HepG2 (cell line): ENCODE data around the gene MTF1. TPM values are rescaled to one million over a fixed set of nuclear protein-coding genes. Genes with fewer than 3 reads are reported as not detected.

ENCODE experiments used
- ATAC-seq: fragments of 200-7000 bp; cut with Tn5 transposase; 3 replicates; pipeline ENCODE4 v1.9.1; 2020; ENCODE audit warnings: mild to moderate bottlenecking, moderate library complexity
- BruUV-seq: library from RNA; stranded (reverse); fragments of 400-500 nt; replicated peaks from 2 replicates; lab custom pipeline; 2021; lab: Mats Ljungman, UMichigan
- CTCF ChIA-PET: fragments of 300-600 bp; formaldehyde crosslinking; extraction: SDS; loops from one replicate; lab custom pipeline; 2021; ENCODE audit warnings: low total read pairs, inconsistent platforms, low intra/inter-chr PET ratio; lab: Yijun Ruan, JAX
- POLR2A ChIA-PET: fragments of 350-600 bp; sonication (Branson Sonifier 250); formaldehyde crosslinking; loops from one replicate; lab custom pipeline; 2020; ENCODE audit warnings: antibody characterized with exemption, inconsistent platforms; lab: Yijun Ruan, JAX
- DNase-seq: peaks from one replicate; pipeline ENCODE4 v3.0.0-alpha.2; 2015; ENCODE audit warnings: low spot score
- FAIRE-seq: peaks from 3 replicates; lab custom pipeline; 2011; peaks lifted over from hg19 to GRCh38; lab: Jason Lieb, UNC
- H2AFZ ChIP-seq: one replicate; pipeline ENCODE4 v1.6.1; 2011; ENCODE audit warnings: low read length, inconsistent platforms
- H3K27ac ChIP-seq: fragments of 300-600 bp; 3 replicates; pipeline ENCODE4 v1.8.0; 2011; ENCODE audit warnings: mixed run types, mild to moderate bottlenecking, mixed read lengths, low read length, inconsistent platforms; ENCODE audit not compliant: insufficient read depth; ENCODE audit errors: extremely low read length
- H3K27me3 ChIP-seq, 2 experiments: fragments of 200-600 bp in 1 of 2; 2 replicates in 1 of 2; 3 replicates in 1 of 2; pipeline versions ENCODE4 v1.6.0 to v1.8.0; 2011; ENCODE audit warnings: low read length in 2 of 2, mild to moderate bottlenecking in 2 of 2, moderate library complexity in 2 of 2, inconsistent platforms in 1 of 2; ENCODE audit not compliant: insufficient read depth in 2 of 2, control insufficient read depth in 1 of 2
- H3K36me3 ChIP-seq, 2 experiments: fragments of 200-600 bp in 1 of 2; replicated peaks in 1 of 2; 2 replicates in 1 of 2; 3 replicates in 1 of 2; pipeline versions ENCODE4 v1.5.1 to v1.8.0; 2011; ENCODE audit warnings: low read length in 2 of 2, inconsistent platforms in 1 of 2; ENCODE audit not compliant: insufficient read depth in 2 of 2, control insufficient read depth in 1 of 2
- H3K4me1 ChIP-seq: 2 replicates; pipeline ENCODE4 v1.5.1; 2012; ENCODE audit warnings: low read length, inconsistent platforms; ENCODE audit not compliant: insufficient read depth
- H3K4me2 ChIP-seq: 2 replicates; pipeline ENCODE4 v1.6.0; 2011; ENCODE audit warnings: low read depth, low read length, inconsistent platforms
- H3K4me3 ChIP-seq, 3 experiments: fragments of 200-600 bp in 1 of 3; sonication (generic), shearing (Covaris generic) in 1 of 3; replicated peaks in 1 of 3; 2 replicates each; pipeline ENCODE4 v1.5.1; 2011 to 2016; ENCODE audit warnings: low read length in 3 of 3, inconsistent platforms in 2 of 3, low read depth in 2 of 3, mild to moderate bottlenecking in 2 of 3, control low read depth in 1 of 3, mixed read lengths in 1 of 3; ENCODE audit not compliant: insufficient read depth in 1 of 3
- H3K79me2 ChIP-seq: one replicate; pipeline ENCODE4 v1.6.1; 2011; ENCODE audit warnings: low read length, inconsistent platforms; ENCODE audit not compliant: insufficient read depth
- H3K9ac ChIP-seq: 2 replicates; pipeline ENCODE4 v1.6.0; 2011; ENCODE audit warnings: mild to moderate bottlenecking, low read depth, low read length, inconsistent platforms; ENCODE audit not compliant: insufficient read depth
- H3K9me3 ChIP-seq: 2 replicates; pipeline ENCODE4 v1.5.1; 2012; ENCODE audit warnings: mild to moderate bottlenecking, low read length
- H4K20me1 ChIP-seq: 2 replicates; pipeline ENCODE4 v1.6.0; 2011; ENCODE audit warnings: inconsistent platforms, mild to moderate bottlenecking, low read length, moderate library complexity; ENCODE audit not compliant: insufficient read depth
- ATM ChIP-seq: fragments of 450-650 bp; IDR thresholded peaks from 2 replicates; pipeline ENCODE4 v1.7.1; 2017; ENCODE audit warnings: mild to moderate bottlenecking, borderline replicate concordance
- FOXA3 ChIP-seq: IDR thresholded peaks from 2 replicates; pipeline ENCODE4 v1.6.1; 2016; ENCODE audit warnings: missing genetic modification reagents, missing compliant biosample characterization
- MEIS1 ChIP-seq: sonication (generic); formaldehyde crosslinking; IDR thresholded peaks from 2 replicates; pipeline ENCODE4 v1.9.0; 2021; ENCODE audit warnings: mild to moderate bottlenecking, missing genetic modification reagents, moderate library complexity, borderline replicate concordance
- POLR2AphosphoS5 ChIP-seq: IDR thresholded peaks from 2 replicates; pipeline ENCODE4 v1.6.1; 2012; ENCODE audit warnings: low read depth, low read length
- REL ChIP-seq: sonication (generic); formaldehyde crosslinking; conservative IDR thresholded peaks from 2 replicates; pipeline ENCODE4 v1.8.0; 2022; ENCODE audit warnings: mild to moderate bottlenecking, missing genetic modification reagents, moderate library complexity
- TOE1 ChIP-seq: sonication (generic); formaldehyde crosslinking; IDR thresholded peaks from 2 replicates; pipeline ENCODE4 v1.4.0; 2020; ENCODE audit warnings: mild to moderate bottlenecking, missing genetic modification reagents
- ZBTB7B ChIP-seq: sonication (generic); formaldehyde crosslinking; IDR thresholded peaks from 2 replicates; pipeline ENCODE4 v1.4.0; 2020; ENCODE audit warnings: missing genetic modification reagents
- ZNF382 ChIP-seq: sonication (generic); formaldehyde crosslinking; IDR thresholded peaks from 2 replicates; pipeline ENCODE4 v1.5.0; 2020; ENCODE audit warnings: missing genetic modification reagents, mild to moderate bottlenecking, borderline replicate concordance
- ZNF549 ChIP-seq: sonication (generic); formaldehyde crosslinking; IDR thresholded peaks from 2 replicates; pipeline ENCODE4 v1.5.0; 2020; ENCODE audit warnings: missing genetic modification reagents
- ZNF615 ChIP-seq: sonication (generic); formaldehyde crosslinking; IDR thresholded peaks from 2 replicates; pipeline ENCODE4 v1.5.0; 2020; ENCODE audit warnings: mild to moderate bottlenecking, missing genetic modification reagents, borderline replicate concordance
- ZNF629 ChIP-seq: sonication (generic); formaldehyde crosslinking; conservative IDR thresholded peaks from 2 replicates; pipeline ENCODE4 v1.5.0; 2020; ENCODE audit warnings: missing genetic modification reagents
- ZNF672 ChIP-seq: sonication (generic); formaldehyde crosslinking; IDR thresholded peaks from 2 replicates; pipeline ENCODE4 v1.8.1; 2022; ENCODE audit warnings: missing genetic modification reagents
- WGBS: methylation state at CpG from one replicate; pipeline ENCODE4 v1.1.6; 2017; ENCODE audit warnings: low lambda C conversion rate; 5-methylcytosine and 5-hydroxymethylcytosine counted together
- in situ Hi-C: cut with HindIII; loops from 2 replicates; pipeline ENCODE4 v1.10.0; 2017; ENCODE audit warnings: low pct_unique_long_range_greater_than_20kb; ENCODE audit not compliant: extremely low pct_ligation_motif_present
- intact Hi-C: fragments of 100-400 bp; cut with micrococcal nuclease; formaldehyde crosslinking; loops from one replicate; pipeline ENCODE4 v1.10.0; 2022; ENCODE audit not compliant: unreplicated experiment
- polyA plus RNA-seq, 8 experiments: library from polyadenylated mRNA; depleted of rRNA in 3 of 8; stranded (reverse) in 7 of 8; unstranded in 1 of 8; fragments of >200 nt; fragmentation: Illumina TruSeq in 4 of 8; extraction: Trizol in 4 of 8; gene quantifications; 2 replicates each; pipeline versions ENCODE4 v1.2.1 to v1.2.3, GENCODE V29; 2011 to 2016; ENCODE audit warnings: low read depth in 4 of 8, missing spikeins in 1 of 8, mixed read lengths in 1 of 8; ENCODE audit not compliant: insufficient read depth in 1 of 8
- total RNA-seq, 5 experiments: library from RNA; depleted of rRNA; stranded (reverse); fragments of >200 nt; fragmentation: Illumina TruSeq; extraction: Trizol; gene quantifications; 2 replicates each; pipeline ENCODE4 v1.2.3, GENCODE V29; 2016; ENCODE audit warnings: low read depth in 1 of 5
- TF ChIP-seq, protein P1 (sequence below): sonication (generic); formaldehyde crosslinking; IDR thresholded peaks from 2 replicates; pipeline ENCODE4 v1.4.0; 2020; ENCODE audit warnings: low read depth, mild to moderate bottlenecking, missing genetic modification reagents
- TF ChIP-seq, protein P2 (sequence below), 2 experiments: fragments of 450-650 bp in 1 of 2; sonication (generic) in 1 of 2; formaldehyde crosslinking; IDR thresholded peaks; 2 replicates each; pipeline versions ENCODE4 v1.5.0 to v1.8.0; 2020 to 2022; ENCODE audit warnings: mild to moderate bottlenecking in 1 of 2, missing genetic modification reagents in 1 of 2
- TF ChIP-seq, protein P3 (sequence below): IDR thresholded peaks from 2 replicates; pipeline ENCODE4 v1.6.1; 2012; ENCODE audit warnings: low read depth, low read length, improper control_type of control experiment
- TF ChIP-seq, protein P4 (sequence below): sonication (generic); formaldehyde crosslinking; conservative IDR thresholded peaks from 2 replicates; pipeline ENCODE4 v1.8.1; 2023; ENCODE audit warnings: missing genetic modification reagents

Gene MTF1
- total and polyA plus RNA-seq, 2 of the 13 experiments (the other 11 are each of a cell fraction or from before 2014, with no cell fraction given), result 2.4 to 3.3 TPM

DNA sequence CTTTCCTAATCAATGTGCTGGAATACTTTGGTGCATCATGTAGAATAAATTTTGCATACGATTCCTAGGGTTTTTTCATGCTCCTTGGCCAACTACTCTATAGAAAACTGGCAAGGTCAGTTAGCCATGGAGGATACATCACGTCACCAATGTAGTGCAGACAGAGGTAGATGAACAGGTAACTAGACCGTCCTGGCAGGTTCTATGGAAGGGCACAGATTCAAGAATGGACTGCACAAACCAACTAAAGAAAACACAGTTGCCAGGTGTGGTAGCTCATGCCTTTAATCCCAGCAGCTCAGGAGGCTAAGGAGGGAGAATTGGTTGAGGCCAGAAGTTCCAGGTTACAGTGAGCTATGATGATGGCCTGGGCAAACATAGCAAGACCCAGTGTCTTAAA lies 9.9 kb downstream of the MTF1 start:
- no peak overlapping the region for H3K4me2 ChIP-seq

More for the DNA sequence above, 9.9 kb downstream of the MTF1 start:
- POLR2A ChIA-PET, result no interaction called here
- Histone ChIP-seq H4K20me1 (no peaks in the 10 kb centered on the region), H3K4me1 (no peaks in the 10 kb centered on the region), H3K4me3 (no peak overlapping the region), H3K27ac (no peak overlapping the region), H3K9ac (no peak overlapping the region), H3K27me3 (no peaks in the 10 kb centered on the region; a peak in 1 of 5 replicates)
- in situ Hi-C loops, result no loop called here
- WGBS, result 98% methylated on average over 3 of the region's 3 CpGs
- no peak for DNase-seq
- no peak for FAIRE-seq
- TF ChIP-seq ZNF382 (CRISPR knock-in tag), result no peak
- TF ChIP-seq TOE1, result no peak
- TF ChIP-seq, protein P1, sequence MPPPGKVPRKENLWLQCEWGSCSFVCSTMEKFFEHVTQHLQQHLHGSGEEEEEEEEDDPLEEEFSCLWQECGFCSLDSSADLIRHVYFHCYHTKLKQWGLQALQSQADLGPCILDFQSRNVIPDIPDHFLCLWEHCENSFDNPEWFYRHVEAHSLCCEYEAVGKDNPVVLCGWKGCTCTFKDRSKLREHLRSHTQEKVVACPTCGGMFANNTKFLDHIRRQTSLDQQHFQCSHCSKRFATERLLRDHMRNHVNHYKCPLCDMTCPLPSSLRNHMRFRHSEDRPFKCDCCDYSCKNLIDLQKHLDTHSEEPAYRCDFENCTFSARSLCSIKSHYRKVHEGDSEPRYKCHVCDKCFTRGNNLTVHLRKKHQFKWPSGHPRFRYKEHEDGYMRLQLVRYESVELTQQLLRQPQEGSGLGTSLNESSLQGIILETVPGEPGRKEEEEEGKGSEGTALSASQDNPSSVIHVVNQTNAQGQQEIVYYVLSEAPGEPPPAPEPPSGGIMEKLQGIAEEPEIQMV (CRISPR knock-in tag), result no peak
- no peak for TF ChIP-seq ZNF672
- TF ChIP-seq, protein P2, sequence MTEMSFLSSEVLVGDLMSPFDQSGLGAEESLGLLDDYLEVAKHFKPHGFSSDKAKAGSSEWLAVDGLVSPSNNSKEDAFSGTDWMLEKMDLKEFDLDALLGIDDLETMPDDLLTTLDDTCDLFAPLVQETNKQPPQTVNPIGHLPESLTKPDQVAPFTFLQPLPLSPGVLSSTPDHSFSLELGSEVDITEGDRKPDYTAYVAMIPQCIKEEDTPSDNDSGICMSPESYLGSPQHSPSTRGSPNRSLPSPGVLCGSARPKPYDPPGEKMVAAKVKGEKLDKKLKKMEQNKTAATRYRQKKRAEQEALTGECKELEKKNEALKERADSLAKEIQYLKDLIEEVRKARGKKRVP (CRISPR knock-in tag; IDR thresholded peaks at IDR 0.05), result no peak
- no peak for TF ChIP-seq POLR2AphosphoS5
- TF ChIP-seq ZNF615 (CRISPR knock-in tag), result no peak
- no peak for TF ChIP-seq REL (CRISPR knock-in tag)
- TF ChIP-seq, protein P3, sequence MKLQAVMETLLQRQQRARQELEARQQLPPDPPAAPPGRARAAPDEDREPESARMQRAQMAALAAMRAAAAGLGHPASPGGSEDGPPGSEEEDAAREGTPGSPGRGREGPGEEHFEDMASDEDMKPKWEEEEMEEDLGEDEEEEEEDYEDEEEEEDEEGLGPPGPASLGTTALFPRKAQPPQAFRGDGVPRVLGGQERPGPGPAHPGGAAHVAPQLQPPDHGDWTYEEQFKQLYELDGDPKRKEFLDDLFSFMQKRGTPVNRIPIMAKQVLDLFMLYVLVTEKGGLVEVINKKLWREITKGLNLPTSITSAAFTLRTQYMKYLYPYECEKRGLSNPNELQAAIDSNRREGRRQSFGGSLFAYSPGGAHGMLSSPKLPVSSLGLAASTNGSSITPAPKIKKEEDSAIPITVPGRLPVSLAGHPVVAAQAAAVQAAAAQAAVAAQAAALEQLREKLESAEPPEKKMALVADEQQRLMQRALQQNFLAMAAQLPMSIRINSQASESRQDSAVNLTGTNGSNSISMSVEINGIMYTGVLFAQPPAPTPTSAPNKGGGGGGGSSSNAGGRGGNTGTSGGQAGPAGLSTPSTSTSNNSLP, result no peak
- TF ChIP-seq FOXA3 (CRISPR knock-in tag), result no peak
- no peak for TF ChIP-seq ZNF629 (CRISPR knock-in tag)
- TF ChIP-seq, protein P4, sequence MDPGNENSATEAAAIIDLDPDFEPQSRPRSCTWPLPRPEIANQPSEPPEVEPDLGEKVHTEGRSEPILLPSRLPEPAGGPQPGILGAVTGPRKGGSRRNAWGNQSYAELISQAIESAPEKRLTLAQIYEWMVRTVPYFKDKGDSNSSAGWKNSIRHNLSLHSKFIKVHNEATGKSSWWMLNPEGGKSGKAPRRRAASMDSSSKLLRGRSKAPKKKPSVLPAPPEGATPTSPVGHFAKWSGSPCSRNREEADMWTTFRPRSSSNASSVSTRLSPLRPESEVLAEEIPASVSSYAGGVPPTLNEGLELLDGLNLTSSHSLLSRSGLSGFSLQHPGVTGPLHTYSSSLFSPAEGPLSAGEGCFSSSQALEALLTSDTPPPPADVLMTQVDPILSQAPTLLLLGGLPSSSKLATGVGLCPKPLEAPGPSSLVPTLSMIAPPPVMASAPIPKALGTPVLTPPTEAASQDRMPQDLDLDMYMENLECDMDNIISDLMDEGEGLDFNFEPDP (CRISPR knock-in tag), result no peak
- TF ChIP-seq ZNF549, result no peak
- TF ChIP-seq ZBTB7B (CRISPR knock-in tag), result no peak
- no peak for TF ChIP-seq ATM
- no peak for TF ChIP-seq MEIS1 (CRISPR knock-in tag)
- TF ChIP-seq, all 625 proteins: peak for 0
- Histone ChIP-seq H3K36me3 (peaks cover 5 to 20% of the 10 kb centered on the region in 2 experiments; a peak in 4 of 5 replicates), H2AFZ (no peak overlapping the region), H3K9me3 (no peaks in the 10 kb centered on the region), H3K79me2 (peaks cover 14% of the 10 kb centered on the region)
- intact Hi-C loops, result no loop called here
- no TSS peak for BruUV-seq
- CTCF ChIA-PET, result no interaction called here
- no peak for ATAC-seq
